NK-92 (cell line): ENCODE measurements around the gene FRMPD4.
"Not testable (repeated sequence)": the region's sequence is repeated elsewhere in the genome, so short reads cannot be mapped to it uniquely, and the experiment has no call there.

Experiments used
- DNase-seq: peaks from one replicate; lab custom pipeline; 2025; ENCODE audit not compliant: unreplicated experiment; lab: John Stamatoyannopoulos, UW

FRMPD4 gene

GRCh38 chrX:12494400-12495138 lies 356.3 kb downstream of the FRMPD4 start:
- no peak for DNase-seq

GRCh38 chrX:12496343-12496742 lies 358.1 kb downstream of the FRMPD4 start:
- DNase-seq, result no peak

- DNase-seq, result no peak
These were observed 359.7 kb downstream of the FRMPD4 start for GRCh38 chrX:12497832-12498591.

- DNase-seq, result no peak
These were observed 366.9 kb downstream of the FRMPD4 start for GRCh38 chrX:12505127-12505526.

- DNase-seq, result not testable (repeated sequence)
These were observed 377.1 kb downstream of the FRMPD4 start for GRCh38 chrX:12515384-12515783.

- no peak for DNase-seq
These were observed 388.0 kb downstream of the FRMPD4 start for GRCh38 chrX:12526306-12526705.

GRCh38 chrX:12538096-12538495 lies 399.8 kb downstream of the FRMPD4 start:
- DNase-seq, result not testable (repeated sequence)

- DNase-seq, result not testable (repeated sequence)
These were observed 404.0 kb downstream of the FRMPD4 start for GRCh38 chrX:12542251-12542650.

- no peak for DNase-seq
These were observed 410.1 kb downstream of the FRMPD4 start for GRCh38 chrX:12548341-12548740.

- DNase-seq, result no peak
These were observed 410.5 kb downstream of the FRMPD4 start for GRCh38 chrX:12548746-12549145.

- DNase-seq, result no peak
These were observed 415.9 kb downstream of the FRMPD4 start for GRCh38 chrX:12554206-12554605.

- no peak for DNase-seq
These were observed 424.8 kb downstream of the FRMPD4 start for GRCh38 chrX:12563121-12563520.

- no peak for DNase-seq
These were observed 425.9 kb downstream of the FRMPD4 start for GRCh38 chrX:12564221-12564620.

- no peak for DNase-seq
These were observed 429.6 kb downstream of the FRMPD4 start for GRCh38 chrX:12567857-12568256.

GRCh38 chrX:12570859-12571501 lies 432.7 kb downstream of the FRMPD4 start:
- no peak for DNase-seq

GRCh38 chrX:12579311-12579710 lies 441.0 kb downstream of the FRMPD4 start:
- no peak for DNase-seq

GRCh38 chrX:12580548-12580947 lies 442.3 kb downstream of the FRMPD4 start:
- no peak for DNase-seq

- DNase-seq, result no peak
These were observed 443.3 kb downstream of the FRMPD4 start for GRCh38 chrX:12581546-12581945.

GRCh38 chrX:12582649-12583048 lies 444.4 kb downstream of the FRMPD4 start:
- no peak for DNase-seq

GRCh38 chrX:12583543-12583942 lies 445.3 kb downstream of the FRMPD4 start:
- DNase-seq, result no peak

GRCh38 chrX:12595720-12596119 lies 457.4 kb downstream of the FRMPD4 start:
- no peak for DNase-seq

GRCh38 chrX:12610079-12610478 lies 471.8 kb downstream of the FRMPD4 start:
- no peak for DNase-seq
